ENCODE measurements around the gene SYT1. TPM values are rescaled to one million over a fixed set of nuclear protein-coding genes. Genes with fewer than 3 reads are reported as not detected.

SYT1 gene
- total and polyA plus RNA-seq, 4 donors = 0.53 to 0.84 (median 0.64) TPM

GRCh38 chr12:79046021-79046420, 181.4 kb downstream of the SYT1 start:
- WGBS = 100% methylated on average over 1 of the region's 1 CpG
- Histone ChIP-seq H3K9me3 (ENCODE audit: control insufficient read depth in 4 of 4, low read length in 3 of 4) (no peaks in the 10 kb centered on the region), H3K4me1 (ENCODE audit: control insufficient read depth in 4 of 4, insufficient read depth in 4 of 4, low read length in 3 of 4) (no peaks in the 10 kb centered on the region), H3K9ac (ENCODE audit: low read depth in 1 of 2, low read length in 2 of 2) (no peak overlapping the region), H3K4me3 (ENCODE audit: low read depth in 1 of 3, low read length in 3 of 3) (no peak overlapping the region), H3K36me3 (ENCODE audit: control insufficient read depth in 4 of 4, insufficient read depth in 3 of 4, low read depth in 1 of 4, low read length in 3 of 4) (no peaks in the 10 kb centered on the region), H3K27me3 (ENCODE audit: control insufficient read depth in 4 of 4, insufficient read depth in 4 of 4, low read length in 3 of 4) (no peaks in the 10 kb centered on the region), H3K27ac (ENCODE audit: low read depth in 1 of 2, low read length in 2 of 2) (no peak overlapping the region)
- DNase-seq (ENCODE audit: low spot score) = no peak
- no peak for TF ChIP-seq MAX (IDR thresholded peaks at IDR 0.05)

GRCh38 chr12:79048962-79049361, 184.4 kb downstream of the SYT1 start:
- H3K36me3 ChIP-seq (ENCODE audit: control insufficient read depth in 4 of 4, insufficient read depth in 3 of 4, low read depth in 1 of 4, low read length in 3 of 4) = no peaks in the 10 kb centered on the region
- no peak overlapping the region for H3K9ac ChIP-seq (ENCODE audit: low read depth in 1 of 2, low read length in 2 of 2)
- 81% methylated on average over 3 of the region's 3 CpGs for WGBS
- no peaks in the 10 kb centered on the region for H3K9me3 ChIP-seq (ENCODE audit: control insufficient read depth in 4 of 4, low read length in 3 of 4)
- DNase-seq (ENCODE audit: low spot score) = no peak
- H3K4me1 ChIP-seq (ENCODE audit: control insufficient read depth in 4 of 4, insufficient read depth in 4 of 4, low read length in 3 of 4) = no peaks in the 10 kb centered on the region
- no peak overlapping the region for H3K27ac ChIP-seq (ENCODE audit: low read depth in 1 of 2, low read length in 2 of 2)
- H3K4me3 ChIP-seq (ENCODE audit: low read depth in 1 of 3, low read length in 3 of 3) = no peak overlapping the region
- no peaks in the 10 kb centered on the region for H3K27me3 ChIP-seq (ENCODE audit: control insufficient read depth in 4 of 4, insufficient read depth in 4 of 4, low read length in 3 of 4)
- TF ChIP-seq FOXA1 (IDR thresholded peaks at IDR 0.05) (no peak), YY1 (IDR thresholded peaks at IDR 0.05) (no peak), GABPA (IDR thresholded peaks at IDR 0.05 in 1 of 2, conservative IDR thresholded peaks at IDR 0.05 in 1 of 2) (no peak), ZBTB33 (IDR thresholded peaks at IDR 0.05) (no peak), MAX (IDR thresholded peaks at IDR 0.05) (no peak), RXRA (IDR thresholded peaks at IDR 0.05) (no peak), EGR1 (IDR thresholded peaks at IDR 0.05; ENCODE audit: low read depth in 2 of 2) (no peak), TAF1 (conservative IDR thresholded peaks at IDR 0.05) (no peak), REST (IDR thresholded peaks at IDR 0.05) (no peak), SP1 (IDR thresholded peaks at IDR 0.05) (no peak), ATF3 (IDR thresholded peaks at IDR 0.05) (no peak), CTCF (IDR thresholded peaks at IDR 0.05; ENCODE audit: low read depth, low read length, missing input control) (no peak), JUND (IDR thresholded peaks at IDR 0.05) (no peak), RAD21 (IDR thresholded peaks at IDR 0.05) (no peak), FOXA2 (IDR thresholded peaks at IDR 0.05) (no peak), HNF4G (IDR thresholded peaks at IDR 0.05) (no peak)

Measured in liver (tissue), 9 donors.